Renal cortex interstitium (tissue), 15 donors: Measurements from ENCODE around the gene NEK2. TPM values are rescaled to one million over a fixed set of nuclear protein-coding genes. Genes with fewer than 3 reads are reported as not detected.
"Not testable (repeated sequence)": the region's sequence is repeated elsewhere in the genome, so short reads cannot be mapped to it uniquely, and the experiment has no call there.

ENCODE experiments used
- DNase-seq, 11 donors: peaks; one replicate each; pipeline ENCODE4 v3.0.0-alpha.2; 2013; ENCODE audit warnings: low read depth in 9 of 11, low spot score in 4 of 11; ENCODE audit errors: extremely low read depth in 1 of 11
- long read RNA-seq, 16 experiments: transcript quantifications; one replicate each; lab custom pipeline, GENCODE V29; 2026
- polyA plus RNA-seq, 3 donors: library from polyadenylated mRNA; unstranded; fragments of 120-200 nt; gene quantifications; one replicate each; pipeline ENCODE4 v1.2.1, GENCODE V29; 2013; ENCODE audit not compliant: insufficient read length in 3 of 3

NEK2 gene
- 10 to 100 TPM; 15.8 to 23.6 (median 22.1) TPM for polyA plus RNA-seq
- long read RNA-seq, donor 1, partial matches to known transcripts = 0 of 2 reads
- long read RNA-seq, donor 1, other reads (novel, unspliced or antisense) = 0 of 2 reads
- long read RNA-seq, donor 2, partial matches to known transcripts = 0 of 1 reads
- long read RNA-seq, donor 2, other reads (novel, unspliced or antisense) = 0 of 1 reads
- long read RNA-seq, donor 3, partial matches to known transcripts = 0 of 1 reads
- long read RNA-seq, donor 3, other reads (novel, unspliced or antisense) = 0 of 1 reads
- long read RNA-seq, donor 4, partial matches to known transcripts = 0 of 3 reads
- long read RNA-seq, donor 4, other reads (novel, unspliced or antisense) = 0 of 3 reads
- long read RNA-seq, donor 5 = 0 reads
- long read RNA-seq, donor 6, partial matches to known transcripts = 0 of 2 reads
- long read RNA-seq, donor 6, other reads (novel, unspliced or antisense) = 0 of 2 reads
- long read RNA-seq, donor 7, transcript NEK2-202 (8 exons, 2,131 nt) = major isoform, 5 of 6 reads
- long read RNA-seq, donor 7, partial matches to known transcripts = 0 of 6 reads
- long read RNA-seq, donor 7, other reads (novel, unspliced or antisense) = 0 of 6 reads
- long read RNA-seq, donor 8, transcript NEK2-202 (8 exons, 2,131 nt) = major isoform, 5 of 6 reads
- long read RNA-seq, donor 8, partial matches to known transcripts = 0 of 6 reads
- long read RNA-seq, donor 8, other reads (novel, unspliced or antisense) = 0 of 6 reads
- long read RNA-seq, donor 9, partial matches to known transcripts = 0 of 3 reads
- long read RNA-seq, donor 9, other reads (novel, unspliced or antisense) = 0 of 3 reads
- long read RNA-seq, donor 10, partial matches to known transcripts = 0 of 1 reads
- long read RNA-seq, donor 10, other reads (novel, unspliced or antisense) = 0 of 1 reads
- long read RNA-seq, donor 11, partial matches to known transcripts = 0 of 2 reads
- long read RNA-seq, donor 11, other reads (novel, unspliced or antisense) = 0 of 2 reads
- long read RNA-seq, donor 12, partial matches to known transcripts = 0 of 1 reads
- long read RNA-seq, donor 12, other reads (novel, unspliced or antisense) = 0 of 1 reads
- long read RNA-seq, donor 13, transcript NEK2-202 (8 exons, 2,131 nt) = major isoform, 6 of 12 reads
- long read RNA-seq, donor 13, partial matches to known transcripts = 6 of 12 reads
- long read RNA-seq, donor 13, other reads (novel, unspliced or antisense) = 0 of 12 reads
- long read RNA-seq, donor 14, partial matches to known transcripts = 0 of 6 reads
- long read RNA-seq, donor 14, other reads (novel, unspliced or antisense) = 0 of 6 reads
- long read RNA-seq, donor 15, partial matches to known transcripts = 0 of 1 reads
- long read RNA-seq, donor 15, other reads (novel, unspliced or antisense) = 0 of 1 reads
- long read RNA-seq, donor 16, partial matches to known transcripts = 0 of 5 reads
- long read RNA-seq, donor 16, other reads (novel, unspliced or antisense) = 0 of 5 reads

DNA sequence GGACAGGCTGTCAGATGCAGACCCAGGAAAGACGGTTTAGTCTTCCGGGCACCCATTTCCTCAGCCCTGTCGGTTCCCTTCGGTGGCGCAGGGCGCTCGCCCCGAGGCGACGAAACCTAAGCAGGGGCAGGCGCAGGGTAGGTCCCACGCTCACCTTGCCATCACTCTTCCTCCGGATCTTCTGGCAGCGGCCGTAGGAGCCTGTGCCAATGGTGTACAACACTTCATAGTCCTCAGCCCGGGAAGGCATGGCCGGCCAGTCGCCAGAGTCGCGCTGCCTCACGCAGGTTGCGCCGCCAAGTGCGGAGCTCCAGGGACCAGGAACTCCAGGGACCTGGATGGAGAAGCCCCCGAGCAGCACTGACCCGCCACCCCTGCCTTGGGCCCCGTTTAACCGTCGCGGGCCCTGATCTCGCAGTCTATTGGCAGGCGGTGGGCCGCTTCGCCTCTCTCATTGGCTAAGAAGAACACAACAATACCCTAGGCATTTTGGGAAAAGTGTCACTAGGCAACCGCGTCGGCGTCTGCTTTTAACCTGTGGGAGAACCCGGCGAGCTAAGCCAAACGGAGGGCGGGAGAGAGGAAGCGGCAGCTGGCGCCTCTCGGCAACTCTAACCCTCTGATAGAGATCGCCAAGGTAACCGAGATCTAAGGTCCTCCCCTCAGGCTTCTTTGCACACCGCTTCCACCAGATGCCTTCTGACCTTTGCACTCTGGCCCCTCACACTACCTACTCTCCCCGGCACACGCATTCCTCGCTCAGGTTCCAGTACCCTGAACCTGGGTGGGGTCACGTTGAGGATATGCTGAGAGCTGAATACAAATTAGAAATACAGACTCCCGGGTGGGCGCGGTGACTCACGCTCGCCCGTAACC, at the start of gene NEK2:
TSS of gene NEK2 (minus strand) at position 392 of the 876 bp plus-strand sequence. CDS start at position 250, 142 bp downstream.
- peak; percentile 84 to 97 (median 91) for DNase-seq

DNA sequence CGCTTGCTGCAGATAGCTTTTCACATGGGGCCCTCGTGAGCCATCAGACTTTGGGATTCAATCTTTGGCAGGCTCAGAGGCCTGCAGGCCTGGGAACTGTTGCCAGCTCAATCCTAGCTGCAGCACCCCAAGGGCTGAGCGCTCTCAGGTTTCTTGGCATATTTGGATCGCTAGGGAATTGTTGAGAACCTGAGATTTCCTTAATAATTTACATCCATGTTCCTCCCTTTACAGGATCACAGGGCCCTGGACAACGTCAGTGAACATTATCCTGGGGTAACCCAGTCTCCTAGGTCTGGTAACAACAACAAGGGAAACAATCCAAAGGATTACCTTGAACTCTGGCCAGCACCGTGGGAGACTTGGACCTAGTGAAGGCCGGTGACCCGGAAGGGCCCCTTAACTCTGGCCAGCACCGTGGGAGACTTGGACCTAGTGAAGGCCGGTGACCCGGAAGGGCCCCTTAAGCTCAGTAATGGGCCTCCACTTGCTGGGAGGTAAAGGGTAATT, 49.3 kb upstream of the NEK2 start:
- no peak for DNase-seq

DNA sequence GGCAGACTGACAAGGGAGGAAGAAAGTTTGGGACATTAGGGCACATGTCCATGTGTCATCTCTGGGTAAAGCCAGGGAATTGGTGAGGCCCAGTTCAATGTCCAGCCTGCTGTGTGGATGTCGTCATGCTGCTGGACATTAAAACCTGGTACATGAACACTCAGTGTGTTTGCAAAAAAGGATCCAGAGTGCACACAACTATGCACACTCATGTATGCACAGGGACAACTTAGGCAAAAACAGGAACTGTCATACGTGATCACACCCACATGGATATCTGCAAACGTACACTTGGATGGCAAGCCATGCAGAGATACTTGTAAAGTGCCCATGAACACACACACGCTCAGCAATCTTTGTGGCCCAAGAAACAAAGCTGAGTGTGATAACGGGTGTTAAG, 47.9 kb upstream of the NEK2 start:
- no peak for DNase-seq

DNA sequence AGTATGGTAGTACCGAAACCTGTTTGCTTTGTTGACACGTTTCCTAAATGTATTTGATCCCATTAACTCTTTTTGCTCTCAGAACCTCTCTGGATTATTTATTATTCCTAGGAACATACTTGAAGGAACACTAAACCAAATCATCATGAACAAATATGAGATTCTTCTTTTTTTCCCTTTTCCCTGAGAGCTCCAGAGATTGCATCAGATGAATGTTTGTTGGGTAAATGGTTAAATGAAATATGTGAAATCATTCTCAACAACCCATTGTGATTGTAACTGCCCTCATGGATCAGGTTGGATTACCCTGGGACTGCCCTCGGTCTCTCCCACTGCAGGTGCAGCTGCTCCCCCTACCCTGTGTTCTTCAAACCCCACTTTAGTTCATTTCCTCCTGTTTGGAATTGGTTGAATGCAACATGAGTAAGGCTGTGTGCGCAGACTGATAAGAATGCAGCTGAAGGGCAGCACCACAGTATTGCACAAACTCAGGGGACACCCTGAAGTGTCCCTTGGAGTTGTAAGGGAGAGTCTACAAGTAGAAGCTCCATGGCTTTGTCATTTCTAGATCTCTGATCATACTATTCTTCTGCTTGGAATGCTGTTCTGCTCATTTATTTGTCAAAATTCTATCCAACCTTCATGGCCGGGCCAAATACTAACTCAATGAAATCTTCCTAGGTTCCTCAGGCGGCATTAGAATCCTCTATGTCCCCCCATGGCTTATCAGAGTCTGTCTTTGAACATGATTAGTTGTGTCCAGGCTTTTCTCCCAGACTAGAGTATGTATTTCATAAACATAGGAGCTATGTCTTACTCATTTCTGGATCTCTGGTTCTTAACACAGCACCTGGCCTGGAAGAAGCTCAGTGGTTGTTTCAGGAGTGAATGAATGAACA, 47.1 kb upstream of the NEK2 start:
- no peak for DNase-seq

DNA sequence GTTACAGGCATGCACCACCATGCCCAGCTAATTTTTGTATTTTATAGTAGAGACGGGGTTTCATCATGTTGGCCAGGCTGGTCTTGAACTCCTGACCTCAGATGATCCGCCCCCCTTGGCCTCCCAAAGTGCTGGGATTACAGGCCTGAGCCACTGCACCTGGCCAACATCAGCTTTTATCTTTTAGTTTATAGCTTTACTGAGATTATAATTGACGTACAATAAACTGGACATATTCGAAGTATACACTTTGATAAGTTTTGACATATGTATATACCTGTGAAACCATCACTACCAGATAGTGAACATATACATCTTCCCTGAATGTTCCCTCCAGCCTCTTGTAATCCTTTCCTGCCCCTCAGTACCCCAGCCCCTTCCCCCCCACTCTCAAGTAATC, 41.1 kb upstream of the NEK2 start:
- not testable (repeated sequence) for DNase-seq

DNA sequence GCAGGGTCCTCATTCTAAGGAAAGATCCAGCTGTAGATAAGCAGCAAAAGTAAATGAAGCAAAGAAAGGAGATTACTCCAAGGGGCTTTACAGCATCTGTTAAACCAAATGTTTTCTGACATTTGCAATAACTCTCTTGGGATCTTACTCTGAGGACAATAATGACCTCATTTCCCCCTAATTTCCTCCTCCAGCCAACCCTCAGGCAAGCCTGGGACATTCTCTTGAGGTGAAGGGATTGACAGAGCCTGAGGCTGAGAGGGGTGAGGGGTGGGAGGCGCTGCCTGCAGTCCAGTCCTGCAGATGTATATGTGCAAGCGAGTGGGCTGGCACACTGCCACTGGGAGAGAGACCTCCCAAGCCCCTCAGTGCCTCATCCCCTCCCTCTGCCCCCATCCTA, 40.5 kb upstream of the NEK2 start:
- DNase-seq = no peak

DNA sequence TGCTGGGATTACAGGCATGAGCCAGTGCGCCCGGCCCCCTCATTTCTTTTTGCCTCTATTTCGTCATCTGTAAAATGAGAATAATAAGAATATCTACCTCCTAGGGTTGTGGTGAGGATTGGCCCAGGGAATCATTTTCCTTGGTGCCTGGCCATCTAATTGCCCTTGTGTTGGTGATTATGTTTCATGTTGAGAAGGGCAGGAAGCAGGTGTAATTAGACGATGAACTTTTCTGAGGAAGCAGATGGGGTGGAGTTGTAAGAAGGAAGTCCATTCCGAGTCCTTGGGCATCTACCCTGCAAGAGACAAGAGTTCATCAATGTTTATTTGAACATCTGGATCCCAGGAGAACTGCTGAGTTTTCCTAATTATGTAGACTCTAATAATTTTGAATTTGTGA, 38.7 kb upstream of the NEK2 start:
- no peak for DNase-seq

DNA sequence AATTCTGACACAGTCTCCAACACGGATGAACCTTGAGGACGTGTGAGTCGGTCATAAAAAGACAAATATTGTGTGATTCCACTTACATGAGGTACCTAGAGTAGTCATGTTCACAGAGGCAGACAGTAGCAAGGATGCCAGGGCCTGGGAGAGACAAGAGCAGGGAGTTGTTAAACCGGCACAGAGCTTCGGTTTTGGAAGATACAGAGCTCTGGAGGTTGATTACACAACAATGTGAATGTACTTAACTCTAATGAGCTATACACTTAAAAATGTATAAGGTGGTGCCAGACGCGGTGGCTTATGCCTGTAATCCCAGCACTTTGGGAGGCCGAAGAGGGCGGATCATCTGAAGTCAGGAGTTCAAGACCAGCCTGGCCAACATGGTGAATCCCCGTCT, 37.8 kb upstream of the NEK2 start:
- DNase-seq = no peak

DNA sequence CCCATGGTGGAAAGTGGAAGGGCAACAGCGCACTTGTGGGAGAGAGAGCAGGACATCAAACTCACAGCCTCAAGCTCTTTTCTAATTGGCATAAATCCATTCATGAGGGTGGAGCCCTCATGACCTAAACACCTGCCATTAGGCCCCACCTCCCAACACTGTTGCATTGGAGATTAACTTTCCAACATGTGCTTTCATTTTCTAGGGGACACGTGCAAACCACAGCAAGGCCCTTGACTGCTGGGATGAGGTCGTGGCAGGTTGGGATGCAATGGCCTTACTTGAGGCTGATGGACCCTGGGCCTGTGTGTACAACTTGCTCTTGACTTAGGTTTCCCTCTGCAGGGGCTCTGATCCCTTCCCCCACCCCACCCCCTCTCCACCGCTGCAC, 35.9 kb upstream of the NEK2 start:
- no peak for DNase-seq

DNA sequence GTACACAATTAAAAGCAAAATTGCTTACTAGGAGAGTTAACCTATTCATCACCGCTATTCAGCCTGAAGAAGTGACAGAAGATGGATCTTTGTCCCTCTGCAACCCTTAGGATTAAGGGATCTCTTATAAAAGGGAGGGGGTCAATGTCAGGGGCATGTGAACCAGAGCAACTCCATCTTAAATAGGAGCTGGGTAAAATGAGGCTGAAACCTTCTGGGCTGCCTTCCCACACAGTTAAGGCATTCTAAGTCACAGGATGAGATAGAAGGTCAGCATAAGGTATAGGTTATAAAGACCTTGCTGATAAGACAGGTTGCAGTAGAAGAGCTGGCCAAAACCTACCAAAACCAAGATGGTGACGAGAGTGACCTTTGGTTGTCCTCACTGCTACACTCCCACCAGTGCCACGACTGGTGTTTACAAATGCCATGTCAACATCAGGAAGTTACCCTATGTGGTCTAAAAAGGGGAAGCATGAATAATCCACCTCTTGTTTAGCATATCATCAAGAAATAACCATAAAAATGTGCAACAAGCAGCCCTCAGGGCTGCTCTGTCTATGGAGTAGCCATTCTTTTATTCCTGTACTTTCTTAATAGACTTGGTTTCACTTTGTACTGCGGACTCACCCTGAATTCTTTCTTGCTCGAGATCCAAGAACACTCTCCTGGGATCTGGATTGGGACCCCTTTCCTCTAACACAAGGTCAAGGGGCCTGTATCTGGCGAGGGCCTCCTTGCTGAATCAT, 35.3 kb upstream of the NEK2 start:
- no peak for DNase-seq

DNA sequence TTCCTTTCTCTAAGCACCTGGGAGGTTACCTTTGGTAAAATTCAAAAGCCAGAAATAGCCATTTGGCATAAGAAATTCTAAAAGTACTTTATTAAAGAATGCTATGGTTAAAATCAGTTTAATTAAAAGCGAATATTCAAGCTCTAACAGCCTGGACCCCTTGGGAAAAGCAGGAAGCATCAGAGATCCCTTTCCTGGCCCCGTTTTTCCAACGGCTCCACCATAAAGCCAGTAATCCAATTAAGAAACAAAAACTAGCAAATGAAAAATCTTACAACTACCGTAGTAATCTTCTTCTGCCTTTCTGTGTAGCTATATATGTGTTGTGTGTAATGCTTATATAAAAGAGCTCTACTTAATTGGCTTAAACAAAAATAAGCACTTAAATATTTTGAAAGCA, 33.5 kb upstream of the NEK2 start:
- no peak for DNase-seq

DNA sequence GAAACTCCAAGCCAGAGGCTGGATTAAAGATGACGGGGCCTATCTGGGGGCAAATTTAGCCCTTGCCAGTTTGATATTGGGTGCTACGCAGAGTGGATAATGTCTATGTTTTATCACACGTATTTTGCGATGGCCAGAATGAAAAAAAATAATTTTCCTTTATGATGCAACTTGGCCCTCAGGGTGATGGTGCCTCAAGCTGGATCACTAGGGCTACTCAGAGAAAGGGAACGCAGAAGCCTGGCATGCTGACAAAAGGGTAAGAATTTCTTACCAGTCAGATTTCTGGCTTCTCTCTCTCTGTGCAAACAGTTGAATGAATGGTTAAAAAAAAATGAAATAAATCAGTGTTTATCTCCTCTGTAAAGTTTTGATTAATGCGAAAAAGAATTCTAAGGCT, 32.6 kb upstream of the NEK2 start:
- no peak for DNase-seq

DNA sequence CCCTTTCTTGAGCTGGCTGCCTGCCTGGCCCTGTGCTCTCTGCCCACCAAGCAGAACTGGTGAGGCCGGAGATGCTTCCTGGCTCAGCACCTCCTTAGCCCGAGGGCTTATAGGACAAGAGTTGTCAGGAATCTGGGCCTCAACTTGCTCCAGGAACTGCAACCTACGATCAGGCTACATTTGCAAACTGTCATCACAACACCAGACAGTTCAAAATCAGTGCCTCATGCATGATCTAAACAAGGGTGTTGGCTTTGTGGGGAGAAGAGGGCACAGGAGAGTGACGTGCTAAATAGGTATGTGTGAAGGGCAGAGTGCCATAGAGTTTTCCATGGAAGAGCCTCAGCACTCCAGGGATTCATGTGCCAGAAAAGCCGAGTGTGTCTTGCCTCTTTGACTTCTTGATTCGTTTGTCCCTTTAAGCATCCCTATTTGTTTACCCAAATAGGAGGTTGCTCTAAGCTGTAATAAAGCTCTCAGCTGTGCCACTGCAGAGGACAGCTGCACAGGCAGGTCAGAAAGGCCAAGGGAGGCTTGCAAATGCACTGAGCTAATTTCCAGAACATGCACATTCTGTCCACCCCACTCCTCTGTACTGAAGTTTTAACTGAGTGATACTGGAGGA, 30.2 kb upstream of the NEK2 start:
- no peak for DNase-seq

DNA sequence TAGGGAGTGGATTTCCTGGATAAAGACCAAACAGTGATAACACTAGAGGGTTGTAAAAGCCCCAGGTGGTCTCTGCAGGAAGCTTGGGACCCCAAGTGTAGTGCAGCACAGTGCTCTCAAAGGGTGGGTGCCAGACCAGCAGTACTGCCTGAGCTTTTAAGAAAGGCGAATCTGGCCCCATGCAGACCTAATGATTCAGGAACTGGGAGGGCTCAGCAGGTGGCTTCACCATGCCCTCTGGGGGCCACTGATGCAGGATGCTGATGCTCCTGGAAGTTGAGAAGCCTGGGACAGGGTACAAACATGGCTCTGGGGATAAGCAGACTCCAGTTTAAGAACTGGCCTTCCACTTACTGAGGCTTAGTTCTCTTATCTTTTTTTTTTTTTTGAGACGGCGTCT, 29.1 kb upstream of the NEK2 start:
- DNase-seq = no peak

DNA sequence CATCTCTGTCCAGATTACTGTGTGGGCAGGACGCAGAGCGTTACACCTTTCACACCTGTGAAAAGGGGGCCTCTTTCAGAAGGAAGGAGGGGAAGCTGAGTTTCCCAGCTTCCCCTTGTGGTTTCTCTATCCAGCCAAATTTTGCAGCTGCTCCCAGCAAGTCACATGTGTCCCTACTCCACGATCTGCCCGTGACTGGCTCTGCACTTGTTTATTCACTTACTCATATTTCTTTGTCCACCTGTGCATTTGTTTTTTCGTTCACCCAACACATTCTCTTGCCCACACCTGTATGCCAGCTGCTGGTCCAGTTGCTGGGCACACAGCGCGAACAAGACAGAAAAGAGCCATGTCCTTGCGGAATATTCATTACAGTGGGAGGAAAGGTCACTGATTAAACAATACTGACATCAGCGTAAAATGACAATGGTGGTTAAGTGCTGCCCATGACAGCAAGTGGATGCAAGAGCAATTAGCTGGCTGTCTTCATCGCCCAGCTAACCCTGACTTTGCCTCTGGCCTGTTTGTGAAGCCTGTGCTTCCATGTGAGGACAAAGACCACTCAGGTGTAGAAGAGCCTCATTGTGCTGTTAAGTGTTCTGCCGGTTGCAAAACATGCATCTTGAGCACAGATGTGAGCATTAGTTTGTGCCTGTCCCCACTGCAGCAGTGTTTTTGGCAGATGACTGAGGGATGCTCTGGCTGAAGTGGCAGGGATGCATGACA, 28.6 kb upstream of the NEK2 start:
- no peak for DNase-seq
